PFSK-1 (cell line): ENCODE results near the gene SELENOV.

ENCODE experiments used
- FOXP2 ChIP-seq: optimal IDR thresholded peaks from 2 replicates; pipeline ENCODE3; 2011; ENCODE audit warnings: borderline replicate concordance, control low read depth, inconsistent platforms; ENCODE audit not compliant: insufficient read depth; ENCODE audit errors: extremely low read length, extremely low read depth
- POLR2AphosphoS5 ChIP-seq: IDR thresholded peaks from 2 replicates; pipeline ENCODE4 v1.6.1; 2012; ENCODE audit warnings: low read depth, mild to moderate bottlenecking, control low read depth, low read length, moderate library complexity
- SIN3A ChIP-seq: IDR thresholded peaks from 2 replicates; pipeline ENCODE4 v1.6.1; 2012; ENCODE audit warnings: mild to moderate bottlenecking, low read length, moderate library complexity, borderline replicate concordance; ENCODE audit not compliant: insufficient read depth
- TAF1 ChIP-seq: IDR thresholded peaks from 2 replicates; pipeline ENCODE4 v1.6.1; 2012; ENCODE audit warnings: low read length, control low read depth, borderline replicate concordance; ENCODE audit not compliant: insufficient read depth
- TF ChIP-seq, protein P1 (sequence below), 2 experiments: IDR thresholded peaks; 2 replicates each; pipeline versions ENCODE4 v1.6.1 to v1.8.0; 2011 to 2012; ENCODE audit warnings: low read depth in 2 of 2, low read length in 2 of 2, control low read depth in 1 of 2, inconsistent platforms in 1 of 2, mild to moderate bottlenecking in 1 of 2, moderate library complexity in 1 of 2; ENCODE audit not compliant: insufficient read depth in 1 of 2

The SELENOV gene

DNA sequence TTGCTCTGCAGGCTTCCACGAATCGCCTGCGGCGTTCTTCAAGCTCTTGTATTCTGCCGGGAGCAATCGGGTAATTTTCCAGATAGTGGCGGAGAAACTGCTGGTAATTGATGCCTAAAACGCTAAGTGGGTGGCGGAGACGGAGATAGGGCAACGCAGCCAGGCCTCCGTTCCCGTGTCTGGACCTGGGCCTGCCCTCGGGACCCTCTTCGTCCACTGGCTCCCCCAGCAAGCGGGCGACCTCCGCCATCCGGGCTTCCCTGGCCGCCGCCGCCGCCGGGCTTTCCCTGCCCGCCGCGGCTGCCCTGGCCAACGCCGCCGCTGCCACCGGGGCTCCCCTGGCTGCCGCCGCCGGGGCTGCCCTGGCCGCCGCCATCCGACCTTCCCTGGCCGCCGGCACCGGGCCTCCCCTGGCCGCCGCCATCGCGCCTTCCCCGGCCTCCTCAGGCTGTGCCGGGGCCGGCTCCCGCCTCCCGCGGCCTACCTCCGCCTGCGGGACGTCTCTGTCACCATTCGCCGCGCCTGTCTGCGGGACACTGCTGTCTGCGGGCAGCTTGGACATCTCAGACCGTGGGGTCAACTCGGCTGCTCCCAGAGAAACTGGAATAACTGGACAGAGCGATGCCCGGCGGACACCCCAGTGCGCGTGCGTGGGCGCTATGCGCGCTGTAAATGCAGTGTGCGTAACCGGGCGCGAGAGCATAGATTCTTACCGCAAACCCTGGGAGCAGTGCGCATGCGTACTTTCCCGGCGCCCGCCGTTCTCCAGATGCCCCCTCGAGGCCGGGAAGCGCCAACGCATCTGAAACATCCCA lies 24.8 kb downstream of the SELENOV start, which contains the start of gene EID2:
EID2 (minus strand) TSS at position 644 of the 815 bp plus-strand sequence; CDS start at position 562, 82 bp downstream.
- 0 out of 2 replicates have a peak, but pooled peaks have one; percentile 37 for TF ChIP-seq SIN3A
- peak; percentile 92 for TF ChIP-seq POLR2AphosphoS5
- TF ChIP-seq, protein P1, sequence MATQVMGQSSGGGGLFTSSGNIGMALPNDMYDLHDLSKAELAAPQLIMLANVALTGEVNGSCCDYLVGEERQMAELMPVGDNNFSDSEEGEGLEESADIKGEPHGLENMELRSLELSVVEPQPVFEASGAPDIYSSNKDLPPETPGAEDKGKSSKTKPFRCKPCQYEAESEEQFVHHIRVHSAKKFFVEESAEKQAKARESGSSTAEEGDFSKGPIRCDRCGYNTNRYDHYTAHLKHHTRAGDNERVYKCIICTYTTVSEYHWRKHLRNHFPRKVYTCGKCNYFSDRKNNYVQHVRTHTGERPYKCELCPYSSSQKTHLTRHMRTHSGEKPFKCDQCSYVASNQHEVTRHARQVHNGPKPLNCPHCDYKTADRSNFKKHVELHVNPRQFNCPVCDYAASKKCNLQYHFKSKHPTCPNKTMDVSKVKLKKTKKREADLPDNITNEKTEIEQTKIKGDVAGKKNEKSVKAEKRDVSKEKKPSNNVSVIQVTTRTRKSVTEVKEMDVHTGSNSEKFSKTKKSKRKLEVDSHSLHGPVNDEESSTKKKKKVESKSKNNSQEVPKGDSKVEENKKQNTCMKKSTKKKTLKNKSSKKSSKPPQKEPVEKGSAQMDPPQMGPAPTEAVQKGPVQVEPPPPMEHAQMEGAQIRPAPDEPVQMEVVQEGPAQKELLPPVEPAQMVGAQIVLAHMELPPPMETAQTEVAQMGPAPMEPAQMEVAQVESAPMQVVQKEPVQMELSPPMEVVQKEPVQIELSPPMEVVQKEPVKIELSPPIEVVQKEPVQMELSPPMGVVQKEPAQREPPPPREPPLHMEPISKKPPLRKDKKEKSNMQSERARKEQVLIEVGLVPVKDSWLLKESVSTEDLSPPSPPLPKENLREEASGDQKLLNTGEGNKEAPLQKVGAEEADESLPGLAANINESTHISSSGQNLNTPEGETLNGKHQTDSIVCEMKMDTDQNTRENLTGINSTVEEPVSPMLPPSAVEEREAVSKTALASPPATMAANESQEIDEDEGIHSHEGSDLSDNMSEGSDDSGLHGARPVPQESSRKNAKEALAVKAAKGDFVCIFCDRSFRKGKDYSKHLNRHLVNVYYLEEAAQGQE (IDR thresholded peaks at IDR 0.05; ENCODE audit: insufficient read depth in 1 of 2, low read depth in 2 of 2, low read length in 2 of 2) = peak in 1 of 2 experiments; percentile 58; a peak in 1 of 4 replicates
- peak; percentile 87; the same call in 1 of the 2 replicates for TF ChIP-seq TAF1
- TF ChIP-seq FOXP2 = no peak

DNA sequence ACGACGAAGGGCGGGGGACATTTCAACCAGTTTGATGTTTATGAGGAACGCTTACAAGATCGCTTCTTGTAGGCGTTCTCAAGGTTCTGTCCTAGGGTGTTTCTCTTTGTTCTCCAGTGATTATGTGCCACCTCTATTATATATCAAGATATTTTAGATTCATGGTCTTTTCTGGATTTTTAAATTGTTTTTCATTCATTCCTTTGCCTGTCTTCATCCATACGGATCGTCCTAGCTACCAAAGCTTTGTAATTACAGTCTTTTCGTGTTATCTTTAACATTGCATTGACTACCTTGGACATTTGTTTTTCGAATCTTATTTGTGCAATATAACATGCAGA lies 25.4 kb downstream of the SELENOV start:
- TF ChIP-seq FOXP2 = no peak
- TF ChIP-seq SIN3A = no peak
- no peak for TF ChIP-seq POLR2AphosphoS5
- TF ChIP-seq, protein P1 (IDR thresholded peaks at IDR 0.05; ENCODE audit: insufficient read depth in 1 of 2, low read depth in 2 of 2, low read length in 2 of 2) = no peak

DNA sequence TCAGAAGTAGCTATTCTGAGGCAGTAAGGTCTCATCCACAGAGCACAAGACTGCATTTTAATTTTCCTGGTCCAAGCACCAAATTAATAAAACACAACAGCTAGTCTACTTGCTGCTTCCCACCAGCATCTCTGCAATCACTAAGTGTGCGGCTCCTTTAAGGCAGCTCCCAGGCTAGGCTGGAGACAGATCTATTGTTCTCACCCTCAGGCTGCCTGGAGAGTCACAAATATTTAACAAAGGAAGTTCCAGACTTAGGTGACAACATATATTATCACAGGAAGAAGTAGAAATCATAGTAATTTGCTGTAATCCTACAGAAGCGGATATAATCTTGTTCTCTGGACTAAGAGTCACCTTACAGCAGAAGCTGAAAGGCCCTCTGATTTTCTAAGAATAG lies 27.3 kb downstream of the SELENOV start:
- no peak for TF ChIP-seq POLR2AphosphoS5
- TF ChIP-seq TAF1 = no peak
- TF ChIP-seq FOXP2 = no peak
- TF ChIP-seq, protein P1 (IDR thresholded peaks at IDR 0.05; ENCODE audit: insufficient read depth in 1 of 2, low read depth in 2 of 2, low read length in 2 of 2) = no peak
- TF ChIP-seq SIN3A = no peak

DNA sequence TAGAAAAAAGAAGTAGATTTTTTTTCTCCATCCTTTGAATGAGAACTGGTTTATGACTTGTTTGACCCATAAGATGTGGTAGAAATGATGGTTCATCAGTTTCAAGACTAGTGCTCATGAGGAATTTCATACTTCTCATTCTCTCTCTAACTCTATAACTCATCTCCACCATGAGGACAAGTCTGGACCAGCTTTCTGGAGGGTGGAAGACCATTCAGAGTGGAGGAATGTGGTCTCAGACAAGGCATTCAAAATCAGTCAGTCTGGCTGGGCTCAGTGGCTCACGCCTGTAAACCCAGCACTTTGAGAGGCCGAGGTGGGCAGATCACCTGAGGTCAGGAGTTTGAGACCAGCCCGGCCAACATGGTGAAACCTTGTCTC lies 28.5 kb downstream of the SELENOV start:
- TF ChIP-seq SIN3A = no peak
- TF ChIP-seq FOXP2 = no peak
- no peak for TF ChIP-seq POLR2AphosphoS5
- TF ChIP-seq, protein P1 (IDR thresholded peaks at IDR 0.05; ENCODE audit: insufficient read depth in 1 of 2, low read depth in 2 of 2, low read length in 2 of 2) = no peak
- no peak for TF ChIP-seq TAF1
